ENCODE results near the gene GGA1. TPM values are rescaled to one million over a fixed set of nuclear protein-coding genes. Genes with fewer than 3 reads are reported as not detected.

The GGA1 gene
- total and polyA plus RNA-seq, 9 of the 15 experiments (the other 6 are each of a cell fraction or from before 2014, with no cell fraction given): 1.5 to 69.5 (median 31.6) TPM

DNA sequence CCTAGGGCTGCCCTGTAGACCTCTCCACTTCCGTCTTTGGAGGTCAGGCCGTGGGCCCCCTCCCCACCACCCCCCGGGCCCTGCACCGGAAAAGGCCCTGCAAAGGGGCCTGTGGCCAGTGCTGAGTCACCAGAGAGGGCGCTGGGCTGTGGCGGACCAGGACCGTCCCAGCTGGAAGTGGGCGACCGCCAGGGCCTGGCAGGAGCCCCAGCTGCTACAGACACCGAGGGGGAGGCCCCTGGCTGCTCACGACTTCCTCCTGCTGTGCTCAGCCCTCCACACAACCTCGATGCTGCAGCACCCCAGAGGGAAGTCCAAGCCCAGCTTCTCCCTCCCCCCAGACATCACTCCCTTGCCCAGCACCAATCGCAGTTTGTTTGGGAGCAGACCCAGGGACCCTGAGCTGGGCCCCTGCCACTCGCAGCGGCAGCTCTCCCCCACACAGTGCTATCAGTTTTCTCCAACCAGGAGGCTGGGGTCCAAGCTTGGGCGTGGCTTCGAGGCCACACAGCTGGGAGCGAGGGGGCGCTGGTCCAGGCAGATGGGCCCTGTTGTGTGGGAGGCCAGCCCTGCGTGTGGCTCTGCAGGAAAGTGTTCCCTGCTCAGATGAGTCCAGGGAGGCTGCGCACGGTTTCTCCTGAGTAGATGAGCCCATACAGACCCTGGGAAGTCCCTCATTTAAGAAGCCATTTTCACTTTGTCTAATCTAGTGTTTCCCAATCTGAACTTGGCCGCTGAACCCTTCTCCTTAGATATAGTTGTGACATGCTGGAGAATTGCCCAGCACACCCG, 25.2 kb downstream of the GGA1 start (continued):
- TF ChIP-seq ATF7 (IDR thresholded peaks at IDR 0.05) (no peak), SAP30 (IDR thresholded peaks at IDR 0.05; ENCODE audit: borderline replicate concordance, insufficient read depth, low read depth, low read length, poor library complexity, severe bottlenecking) (no peak), RNF2 (IDR thresholded peaks at IDR 0.05) (peak; percentile 15; the same call in 1 of the 2 replicates), E2F8 (IDR thresholded peaks at IDR 0.05; ENCODE audit: low read depth, partially characterized antibody) (no peak), ARID3B (CRISPR knock-in tag; IDR thresholded peaks at IDR 0.05; ENCODE audit: borderline replicate concordance) (no peak), ZNF318 (IDR thresholded peaks at IDR 0.05; ENCODE audit: borderline replicate concordance in 1 of 2, low read depth in 1 of 2) (no peak), RBBP5 (IDR thresholded peaks at IDR 0.05; ENCODE audit: borderline replicate concordance, insufficient read depth, low read length, poor library complexity, severe bottlenecking) (peak; percentile 10), RFX7 (CRISPR knock-in tag; IDR thresholded peaks at IDR 0.05) (no peak), NRF1 (conservative IDR thresholded peaks at IDR 0.05 in 1 of 2, IDR thresholded peaks at IDR 0.05 in 1 of 2) (peak; percentile 84 to 86), MAFG (tag; conservative IDR thresholded peaks at IDR 0.05) (no peak), ETV5 (CRISPR knock-in tag; IDR thresholded peaks at IDR 0.05; ENCODE audit: low read depth) (no peak; the same call in 1 of the 2 replicates)
- TF ChIP-seq, protein P1, sequence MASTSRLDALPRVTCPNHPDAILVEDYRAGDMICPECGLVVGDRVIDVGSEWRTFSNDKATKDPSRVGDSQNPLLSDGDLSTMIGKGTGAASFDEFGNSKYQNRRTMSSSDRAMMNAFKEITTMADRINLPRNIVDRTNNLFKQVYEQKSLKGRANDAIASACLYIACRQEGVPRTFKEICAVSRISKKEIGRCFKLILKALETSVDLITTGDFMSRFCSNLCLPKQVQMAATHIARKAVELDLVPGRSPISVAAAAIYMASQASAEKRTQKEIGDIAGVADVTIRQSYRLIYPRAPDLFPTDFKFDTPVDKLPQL (IDR thresholded peaks at IDR 0.05; ENCODE audit: extremely low read depth, insufficient read length): no peak

All from K562 (cell line).